HUES6 (cell line): ENCODE results near the gene ATF2.

Experiments used
- H3K27ac ChIP-seq: 2 replicates; pipeline ENCODE4 v1.7.0; 2013; ENCODE audit warnings: low read depth, mild to moderate bottlenecking, low read length, inconsistent platforms
- H3K27me3 ChIP-seq: 2 replicates; pipeline ENCODE4 v1.6.1; 2013; ENCODE audit warnings: low read length; ENCODE audit not compliant: control insufficient read depth, insufficient read depth
- H3K36me3 ChIP-seq: 2 replicates; pipeline ENCODE4 v1.6.1; 2013; ENCODE audit warnings: low read length; ENCODE audit not compliant: control insufficient read depth, insufficient read depth
- H3K4me1 ChIP-seq: 2 replicates; pipeline ENCODE4 v1.6.1; 2013; ENCODE audit warnings: low read length; ENCODE audit not compliant: control insufficient read depth, insufficient read depth
- H3K4me3 ChIP-seq: 2 replicates; pipeline ENCODE4 v1.5.1; 2013; ENCODE audit warnings: low read depth, low read length
- H3K9ac ChIP-seq: one replicate; pipeline ENCODE4 v1.6.1; 2013; ENCODE audit warnings: mild to moderate bottlenecking, low read length
- H3K9me3 ChIP-seq: 2 replicates; pipeline ENCODE4 v1.6.1; 2013; ENCODE audit warnings: low read depth, low read length; ENCODE audit not compliant: control insufficient read depth, insufficient read depth

ATF2 gene

GRCh38 chr2:175164235-175164634 is 3.8 kb downstream of the ATF2 start:
- no peaks in the 10 kb centered on the region for H3K27me3 ChIP-seq
- H3K9me3 ChIP-seq = no peaks in the 10 kb centered on the region; the same call in 1 of the 2 replicates
- peaks cover 3% of the 10 kb centered on the region for H3K36me3 ChIP-seq
- no peak overlapping the region for H3K9ac ChIP-seq
- no peak overlapping the region for H3K4me3 ChIP-seq
- H3K27ac ChIP-seq = no peak overlapping the region
- H3K4me1 ChIP-seq = peaks cover 3% of the 10 kb centered on the region

- H3K9me3 ChIP-seq = no peaks in the 10 kb centered on the region
- peaks cover 9% of the 10 kb centered on the region; the same call in 1 of the 2 replicates for H3K36me3 ChIP-seq
- no peak overlapping the region for H3K27ac ChIP-seq
- H3K4me1 ChIP-seq = no peaks in the 10 kb centered on the region
- no peaks in the 10 kb centered on the region for H3K27me3 ChIP-seq
- H3K4me3 ChIP-seq = no peak overlapping the region
- no peak overlapping the region for H3K9ac ChIP-seq
Measured at GRCh38 chr2:175158894-175159293, 9.1 kb downstream of the ATF2 start.

GRCh38 chr2:175156534-175156933 is 11.5 kb downstream of the ATF2 start:
- Histone ChIP-seq H3K4me1 (no peaks in the 10 kb centered on the region), H3K9me3 (no peaks in the 10 kb centered on the region), H3K9ac (no peak overlapping the region), H3K27ac (no peak overlapping the region), H3K36me3 (peaks cover 11% of the 10 kb centered on the region; the same call in 1 of the 2 replicates), H3K27me3 (no peaks in the 10 kb centered on the region), H3K4me3 (no peak overlapping the region)

- H3K9me3 ChIP-seq = no peaks in the 10 kb centered on the region
- peaks cover 24% of the 10 kb centered on the region; the same call in 1 of the 2 replicates for H3K36me3 ChIP-seq
- H3K4me3 ChIP-seq = no peak overlapping the region
- no peak overlapping the region for H3K27ac ChIP-seq
- no peak overlapping the region for H3K9ac ChIP-seq
- no peaks in the 10 kb centered on the region for H3K4me1 ChIP-seq
- H3K27me3 ChIP-seq = no peaks in the 10 kb centered on the region
Measured at GRCh38 chr2:175154661-175155082, 13.3 kb downstream of the ATF2 start.

GRCh38 chr2:175152242-175152641 is 15.8 kb downstream of the ATF2 start:
- H3K4me3 ChIP-seq = no peak overlapping the region
- H3K27ac ChIP-seq = no peak overlapping the region
- H3K9me3 ChIP-seq = no peaks in the 10 kb centered on the region
- no peak overlapping the region for H3K9ac ChIP-seq
- no peaks in the 10 kb centered on the region for H3K27me3 ChIP-seq
- no peaks in the 10 kb centered on the region for H3K4me1 ChIP-seq
- H3K36me3 ChIP-seq = peaks cover 33% of the 10 kb centered on the region; the same call in 1 of the 2 replicates

- Histone ChIP-seq H3K27me3 (no peaks in the 10 kb centered on the region), H3K27ac (no peak overlapping the region), H3K36me3 (peaks cover 33% of the 10 kb centered on the region; the same call in 1 of the 2 replicates), H3K9ac (no peak overlapping the region), H3K4me1 (no peaks in the 10 kb centered on the region), H3K4me3 (no peak overlapping the region), H3K9me3 (no peaks in the 10 kb centered on the region)
Measured at GRCh38 chr2:175151791-175152190, 16.2 kb downstream of the ATF2 start.

- Histone ChIP-seq H3K4me1 (no peaks in the 10 kb centered on the region), H3K4me3 (no peak overlapping the region), H3K9me3 (no peaks in the 10 kb centered on the region), H3K36me3 (peaks cover 29% of the 10 kb centered on the region), H3K27ac (no peak overlapping the region), H3K27me3 (no peaks in the 10 kb centered on the region), H3K9ac (no peak overlapping the region)
Measured at GRCh38 chr2:175147186-175147585, 20.8 kb downstream of the ATF2 start.

GRCh38 chr2:175143678-175144077 is 24.3 kb downstream of the ATF2 start:
- H3K4me1 ChIP-seq = no peaks in the 10 kb centered on the region
- peaks cover 8% of the 10 kb centered on the region for H3K36me3 ChIP-seq
- H3K9ac ChIP-seq = no peak overlapping the region
- no peaks in the 10 kb centered on the region for H3K27me3 ChIP-seq
- no peaks in the 10 kb centered on the region for H3K9me3 ChIP-seq
- no peak overlapping the region for H3K4me3 ChIP-seq
- no peak overlapping the region for H3K27ac ChIP-seq

GRCh38 chr2:175143191-175143590 is 24.8 kb downstream of the ATF2 start:
- Histone ChIP-seq H3K9me3 (no peaks in the 10 kb centered on the region), H3K36me3 (peaks cover 8% of the 10 kb centered on the region), H3K27ac (no peak overlapping the region)

GRCh38 chr2:175140332-175140731 is 27.7 kb downstream of the ATF2 start:
- no peaks in the 10 kb centered on the region for H3K9me3 ChIP-seq
- H3K27ac ChIP-seq = no peak overlapping the region
- H3K4me3 ChIP-seq = no peak overlapping the region
- H3K36me3 ChIP-seq = peaks cover 9% of the 10 kb centered on the region
- H3K4me1 ChIP-seq = peaks cover 17% of the 10 kb centered on the region; the same call in 1 of the 2 replicates
- no peaks in the 10 kb centered on the region for H3K27me3 ChIP-seq
- H3K9ac ChIP-seq = no peak overlapping the region

More at GRCh38 chr2:175143191-175143590, 24.8 kb downstream of the ATF2 start:
- H3K9ac ChIP-seq = no peak overlapping the region
- H3K27me3 ChIP-seq = no peaks in the 10 kb centered on the region
- no peaks in the 10 kb centered on the region for H3K4me1 ChIP-seq
- H3K4me3 ChIP-seq = no peak overlapping the region

GRCh38 chr2:175137793-175138192 is 30.2 kb downstream of the ATF2 start:
- Histone ChIP-seq H3K4me1 (peaks cover 18% of the 10 kb centered on the region; the same call in 1 of the 2 replicates), H3K36me3 (peaks cover 15% of the 10 kb centered on the region), H3K27ac (no peak overlapping the region), H3K9ac (no peak overlapping the region), H3K27me3 (no peaks in the 10 kb centered on the region), H3K4me3 (no peak overlapping the region), H3K9me3 (no peaks in the 10 kb centered on the region)
